Liver (tissue), 9 donors: Measurements from ENCODE around the gene SLC39A6. TPM values are rescaled to one million over a fixed set of nuclear protein-coding genes. Genes with fewer than 3 reads are reported as not detected.
"Not testable (repeated sequence)": the region's sequence is repeated elsewhere in the genome, so short reads cannot be mapped to it uniquely, and the experiment has no call there.

Experiments
- DNase-seq: peaks from one replicate; pipeline ENCODE4 v3.0.0-alpha.2; 2017; ENCODE audit warnings: low spot score
- H3K27ac ChIP-seq, 2 donors: one replicate each; pipeline ENCODE4 v1.7.0; 2013; ENCODE audit warnings: inconsistent platforms in 2 of 2, low read length in 2 of 2, control low read depth in 1 of 2, low read depth in 1 of 2, mild to moderate bottlenecking in 1 of 2
- H3K27me3 ChIP-seq, 4 donors: one replicate each; pipeline versions ENCODE4 v1.6.1 to v1.7.0; 2013; ENCODE audit warnings: low read length in 3 of 4, inconsistent platforms in 1 of 4, mild to moderate bottlenecking in 1 of 4, moderate library complexity in 1 of 4; ENCODE audit not compliant: control insufficient read depth in 4 of 4, insufficient read depth in 4 of 4
- H3K36me3 ChIP-seq, 4 donors: one replicate each; pipeline versions ENCODE4 v1.6.1 to v1.7.0; 2013; ENCODE audit warnings: low read length in 3 of 4, mild to moderate bottlenecking in 3 of 4, low read depth in 1 of 4, moderate library complexity in 1 of 4; ENCODE audit not compliant: control insufficient read depth in 4 of 4, insufficient read depth in 3 of 4
- H3K4me1 ChIP-seq, 4 donors: one replicate each; pipeline versions ENCODE4 v1.6.1 to v1.7.0; 2013; ENCODE audit warnings: low read length in 3 of 4, mild to moderate bottlenecking in 3 of 4, moderate library complexity in 1 of 4; ENCODE audit not compliant: control insufficient read depth in 4 of 4, insufficient read depth in 4 of 4
- H3K4me3 ChIP-seq, 3 donors: one replicate each; pipeline versions ENCODE4 v1.6.1 to v1.7.0; 2013; ENCODE audit warnings: low read length in 3 of 3, control low read depth in 1 of 3, low read depth in 1 of 3, mild to moderate bottlenecking in 1 of 3
- H3K9ac ChIP-seq, 2 donors: one replicate each; pipeline ENCODE4 v1.7.0; 2013; ENCODE audit warnings: low read length in 2 of 2, mild to moderate bottlenecking in 2 of 2, moderate library complexity in 2 of 2, control low read depth in 1 of 2, low read depth in 1 of 2
- H3K9me3 ChIP-seq, 4 donors: one replicate each; pipeline versions ENCODE4 v1.6.1 to v1.7.0; 2013; ENCODE audit warnings: low read length in 3 of 4; ENCODE audit not compliant: control insufficient read depth in 4 of 4
- ATF3 ChIP-seq: IDR thresholded peaks from 2 replicates; pipeline ENCODE4 v1.6.1; 2016; ENCODE audit warnings: antibody characterized with exemption
- FOXA1 ChIP-seq: IDR thresholded peaks from 2 replicates; pipeline ENCODE4 v1.6.1; 2016; ENCODE audit warnings: antibody characterized with exemption
- FOXA2 ChIP-seq: IDR thresholded peaks from 2 replicates; pipeline ENCODE4 v1.6.1; 2016; ENCODE audit warnings: antibody characterized with exemption
- GABPA ChIP-seq, 2 donors: IDR thresholded peaks in 1 of 2; conservative IDR thresholded peaks in 1 of 2; 2 replicates each; pipeline ENCODE4 v1.6.1; 2016; ENCODE audit warnings: antibody characterized with exemption in 2 of 2, mild to moderate bottlenecking in 1 of 2, moderate library complexity in 1 of 2
- HNF4A ChIP-seq, 2 donors: conservative IDR thresholded peaks; 2 replicates each; pipeline ENCODE4 v1.6.1; 2016; ENCODE audit warnings: antibody characterized with exemption in 2 of 2, mild to moderate bottlenecking in 2 of 2
- MAX ChIP-seq: IDR thresholded peaks from 2 replicates; pipeline ENCODE4 v1.6.1; 2016; ENCODE audit warnings: antibody characterized with exemption
- NR2F2 ChIP-seq: IDR thresholded peaks from 2 replicates; pipeline ENCODE4 v1.6.1; 2016; ENCODE audit warnings: antibody characterized with exemption
- RXRA ChIP-seq, 2 donors: IDR thresholded peaks; 2 replicates each; pipeline ENCODE4 v1.6.1; 2017 to 2018; ENCODE audit warnings: antibody characterized with exemption in 2 of 2, mild to moderate bottlenecking in 1 of 2
- WGBS: extraction: QIAGEN DNeasy Blood & Tissue Kit; methylation state at CpG from one replicate; pipeline ENCODE4 v1.1.7; 2013; 5-methylcytosine and 5-hydroxymethylcytosine counted together
- polyA plus RNA-seq, 2 donors: library from polyadenylated mRNA; stranded (reverse) in 1 of 2; unstranded in 1 of 2; fragments of 200-250 nt in 1 of 2; fragments of >200 nt in 1 of 2; fragmentation: Nextera tagmentation in 1 of 2; extraction: Ambion mirVana in 1 of 2; gene quantifications; one replicate each; pipeline versions ENCODE4 v1.2.1 to v1.2.3, GENCODE V29; 2013 to 2015
- total RNA-seq, 2 donors: library from RNA; depleted of rRNA; stranded (reverse); fragments of >200 nt; gene quantifications; one replicate each; pipeline ENCODE4 v1.2.3, GENCODE V29; 2014
- TF ChIP-seq, protein P1 (sequence below): fragments of 150-350 bp; IDR thresholded peaks from 2 replicates; pipeline ENCODE4 v1.5.1; 2017; ENCODE audit warnings: improper control_type of control experiment, low read depth, low read length; ENCODE audit not compliant: missing input control
- donor health status: healthy.
- donor health status: healthy.
- donor health status: healthy.
- donor health status: healthy.
- donor health status: healthy.

SLC39A6 gene
- total and polyA plus RNA-seq, 4 donors = 4.6 to 16.6 (median 8.3) TPM

GRCh38 chr18:36094431-36094830 is 34.7 kb downstream of the SLC39A6 start:
- Histone ChIP-seq H3K9ac (no peak overlapping the region), H3K4me1 (no peaks in the 10 kb centered on the region), H3K4me3 (no peak overlapping the region), H3K27me3 (no peaks in the 10 kb centered on the region), H3K27ac (no peak overlapping the region), H3K36me3 (no peaks in the 10 kb centered on the region), H3K9me3 (no peaks in the 10 kb centered on the region)
- WGBS = 60% methylated on average over 3 of the region's 3 CpGs
- DNase-seq = no peak
- TF ChIP-seq MAX = no peak
- no peak for TF ChIP-seq HNF4A (conservative IDR thresholded peaks at IDR 0.05)
- TF ChIP-seq FOXA2 = no peak

- not testable (repeated sequence) for H3K9me3 ChIP-seq, DNase-seq
- 83% methylated on average over 5 of the region's 5 CpGs for WGBS
Measured at GRCh38 chr18:36092116-36092515, 37.0 kb downstream of the SLC39A6 start.

GRCh38 chr18:36089001-36089400 is 40.1 kb downstream of the SLC39A6 start:
- TF ChIP-seq, protein P1, sequence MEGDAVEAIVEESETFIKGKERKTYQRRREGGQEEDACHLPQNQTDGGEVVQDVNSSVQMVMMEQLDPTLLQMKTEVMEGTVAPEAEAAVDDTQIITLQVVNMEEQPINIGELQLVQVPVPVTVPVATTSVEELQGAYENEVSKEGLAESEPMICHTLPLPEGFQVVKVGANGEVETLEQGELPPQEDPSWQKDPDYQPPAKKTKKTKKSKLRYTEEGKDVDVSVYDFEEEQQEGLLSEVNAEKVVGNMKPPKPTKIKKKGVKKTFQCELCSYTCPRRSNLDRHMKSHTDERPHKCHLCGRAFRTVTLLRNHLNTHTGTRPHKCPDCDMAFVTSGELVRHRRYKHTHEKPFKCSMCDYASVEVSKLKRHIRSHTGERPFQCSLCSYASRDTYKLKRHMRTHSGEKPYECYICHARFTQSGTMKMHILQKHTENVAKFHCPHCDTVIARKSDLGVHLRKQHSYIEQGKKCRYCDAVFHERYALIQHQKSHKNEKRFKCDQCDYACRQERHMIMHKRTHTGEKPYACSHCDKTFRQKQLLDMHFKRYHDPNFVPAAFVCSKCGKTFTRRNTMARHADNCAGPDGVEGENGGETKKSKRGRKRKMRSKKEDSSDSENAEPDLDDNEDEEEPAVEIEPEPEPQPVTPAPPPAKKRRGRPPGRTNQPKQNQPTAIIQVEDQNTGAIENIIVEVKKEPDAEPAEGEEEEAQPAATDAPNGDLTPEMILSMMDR = no peak
- no peak for TF ChIP-seq GABPA (IDR thresholded peaks at IDR 0.05 in 1 of 2, conservative IDR thresholded peaks at IDR 0.05 in 1 of 2)
- TF ChIP-seq RXRA (IDR thresholded peaks at IDR 0.05) = no peak
- TF ChIP-seq ATF3 = no peak
- H3K9ac ChIP-seq = no peak overlapping the region
- no peak overlapping the region for H3K27ac ChIP-seq
- no peaks in the 10 kb centered on the region for H3K36me3 ChIP-seq
- no peaks in the 10 kb centered on the region for H3K9me3 ChIP-seq
- DNase-seq = no peak
- H3K4me1 ChIP-seq = no peaks in the 10 kb centered on the region
- no peak overlapping the region for H3K4me3 ChIP-seq
- WGBS = 86% methylated on average over 6 of the region's 6 CpGs
- peaks cover 0 to 4% (median 0%) of the 10 kb centered on the region in 4 donors for H3K27me3 ChIP-seq

More at GRCh38 chr18:36092116-36092515, 37.0 kb downstream of the SLC39A6 start:
- not testable (repeated sequence) for H3K27ac ChIP-seq, H3K27me3 ChIP-seq, H3K36me3 ChIP-seq, H3K9ac ChIP-seq, H3K4me3 ChIP-seq, H3K4me1 ChIP-seq

- Histone ChIP-seq H3K36me3 (no peaks in the 10 kb centered on the region), H3K9me3 (no peaks in the 10 kb centered on the region), H3K27me3 (peaks cover 0 to 4% (median 0%) of the 10 kb centered on the region in 4 donors), H3K4me3 (no peak overlapping the region), H3K27ac (no peak overlapping the region), H3K4me1 (no peaks in the 10 kb centered on the region), H3K9ac (no peak overlapping the region)
- no peak for DNase-seq
- WGBS = 85% methylated on average over 2 of the region's 2 CpGs
- no peak for TF ChIP-seq NR2F2
- TF ChIP-seq ATF3 = no peak
- TF ChIP-seq HNF4A (conservative IDR thresholded peaks at IDR 0.05) = no peak
- TF ChIP-seq FOXA1 = no peak
- no peak for TF ChIP-seq RXRA (IDR thresholded peaks at IDR 0.05)
Measured at GRCh38 chr18:36088256-36088655, 40.9 kb downstream of the SLC39A6 start.
